COLO829 (cell line): ENCODE measurements around the gene OR5AR1.
"Not testable (repeated sequence)": the region's sequence is repeated elsewhere in the genome, so short reads cannot be mapped to it uniquely, and the experiment has no call there.

Experiments used
- DNase-seq: peaks from one replicate; pipeline ENCODE4 v3.0.0; 2012; ENCODE audit warnings: low spot score

OR5AR1 gene

GRCh38 chr11:56663386-56663785 is at the start of gene OR5AR1:
Gene OR5AR1, plus strand, starts transcription at chr11:56663686. Its CDS starts 0 bp downstream, at chr11:56663686.
- DNase-seq: no peak

- peak; percentile 80 for DNase-seq
These were observed 38.8 kb upstream of the OR5AR1 start for GRCh38 chr11:56624661-56625110.

DNA sequence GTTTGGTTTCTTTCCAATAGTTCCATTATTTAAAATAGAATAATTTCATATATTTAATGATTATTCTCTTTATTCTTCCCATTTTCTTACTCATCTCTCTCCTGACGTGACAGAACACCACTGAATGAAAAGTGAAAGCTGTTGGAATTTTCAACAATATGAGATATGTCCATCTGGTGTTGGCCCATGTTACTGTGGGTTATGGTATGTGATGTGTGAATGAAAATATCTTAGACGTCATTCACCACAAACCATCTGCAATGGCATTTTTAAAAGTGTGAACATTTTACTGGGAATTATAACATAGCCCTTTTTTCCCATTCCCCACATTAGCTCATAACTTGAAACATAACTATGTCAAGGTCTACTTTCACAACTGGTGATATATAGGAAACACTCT is 37.5 kb upstream of the OR5AR1 start:
- DNase-seq: no peak

- no peak for DNase-seq
These were observed 31.2 kb upstream of the OR5AR1 start for GRCh38 chr11:56632329-56632728.

GRCh38 chr11:56636861-56637260 is 26.6 kb upstream of the OR5AR1 start:
- DNase-seq: no peak

GRCh38 chr11:56637500-56637899 is 26.0 kb upstream of the OR5AR1 start:
- no peak for DNase-seq

DNA sequence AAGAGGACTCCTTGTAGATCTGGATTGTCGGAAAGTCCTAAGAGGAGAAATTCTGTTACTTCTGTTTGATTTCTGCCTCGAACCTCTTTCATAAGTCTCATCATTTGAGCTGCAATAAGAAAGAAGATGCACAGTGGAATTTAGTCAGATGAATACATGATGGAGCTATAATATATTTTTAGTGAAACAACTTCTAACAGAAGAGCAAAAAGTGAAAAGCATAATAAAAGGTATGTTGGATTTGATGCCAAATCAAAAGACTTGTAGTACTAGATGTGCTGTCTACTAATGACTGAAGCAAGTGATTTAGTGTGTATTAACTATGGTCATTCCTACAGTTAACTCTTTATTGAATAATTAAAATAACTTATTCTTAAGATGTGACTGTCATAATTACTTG is 21.1 kb upstream of the OR5AR1 start, which contains the start of gene OR5AP2:
Gene OR5AP2, minus strand, starts transcription at position 101 of the 400 bp plus-strand sequence. Its CDS starts 0 bp downstream, at position 101.
- no peak for DNase-seq

DNA sequence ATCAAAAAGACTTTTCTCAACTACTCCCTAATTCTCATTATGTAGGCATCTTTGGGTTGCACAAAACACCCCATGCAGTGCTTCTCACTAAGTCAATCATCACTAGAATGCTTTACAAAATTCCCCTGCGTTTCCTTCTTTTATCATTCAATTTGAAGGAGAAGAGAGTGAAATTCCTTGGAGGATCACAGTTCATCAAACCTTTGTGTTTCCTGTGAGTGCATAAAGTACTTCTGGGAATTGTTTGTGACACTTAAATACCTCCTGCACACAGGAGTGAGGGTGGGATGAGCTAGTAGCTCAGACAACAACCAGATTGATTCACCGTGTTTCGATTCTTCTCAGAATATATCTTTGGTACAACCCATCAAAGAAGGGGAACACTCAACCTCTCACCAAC is 3.7 kb upstream of the OR5AR1 start:
- no peak for DNase-seq

DNA sequence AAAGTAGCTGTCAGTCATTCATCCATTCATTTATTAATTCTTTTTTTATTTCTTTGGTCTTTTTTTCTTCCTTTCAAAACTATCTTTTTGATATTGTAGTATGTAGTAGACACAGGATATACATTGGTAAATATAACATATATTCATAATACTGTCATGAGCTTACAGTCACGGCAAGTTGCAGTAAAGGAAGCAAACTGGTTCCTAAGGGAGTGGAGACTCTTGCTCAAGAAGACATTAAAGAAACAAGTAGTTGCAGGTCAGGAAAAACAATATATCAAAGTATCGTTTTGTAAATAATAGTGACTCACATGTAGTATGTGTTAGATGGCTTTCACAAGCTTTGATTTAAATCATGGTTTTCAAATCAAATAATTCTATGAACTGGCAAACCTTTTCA is 7.5 kb downstream of the OR5AR1 start:
- no peak for DNase-seq

GRCh38 chr11:56688554-56689100 is 25.1 kb downstream of the OR5AR1 start:
- DNase-seq: no peak

DNA sequence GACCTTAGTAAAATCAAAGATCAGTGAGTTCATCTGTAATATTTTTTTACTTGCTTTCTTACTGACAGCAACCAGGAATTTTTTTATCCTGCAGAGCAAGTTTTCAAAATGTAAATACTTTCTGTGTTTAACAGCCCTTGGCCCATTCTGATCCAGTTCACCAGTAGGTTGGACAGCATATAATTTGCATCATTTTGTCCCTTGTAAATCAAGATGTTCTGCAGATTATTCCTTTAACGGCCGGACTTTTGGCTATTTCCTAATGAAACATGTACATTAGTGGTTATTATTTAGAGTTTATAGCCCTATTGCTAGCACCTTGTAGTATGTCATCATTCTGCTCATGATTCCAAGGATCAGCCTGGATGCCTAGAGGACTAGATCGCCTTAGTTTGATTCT is 27.7 kb downstream of the OR5AR1 start:
- DNase-seq: not testable (repeated sequence)

- no peak for DNase-seq
These were observed 29.9 kb downstream of the OR5AR1 start for GRCh38 chr11:56693428-56693827.

- no peak for DNase-seq
These were observed 35.3 kb downstream of the OR5AR1 start, which contains the start of gene OR9G1 for GRCh38 chr11:56698795-56699194. Gene OR9G1, plus strand, starts transcription at chr11:56699095. Its CDS starts 1,293 bp downstream, at chr11:56700388.

GRCh38 chr11:56700242-56700913 is 36.9 kb downstream of the OR5AR1 start:
- DNase-seq: no peak

DNA sequence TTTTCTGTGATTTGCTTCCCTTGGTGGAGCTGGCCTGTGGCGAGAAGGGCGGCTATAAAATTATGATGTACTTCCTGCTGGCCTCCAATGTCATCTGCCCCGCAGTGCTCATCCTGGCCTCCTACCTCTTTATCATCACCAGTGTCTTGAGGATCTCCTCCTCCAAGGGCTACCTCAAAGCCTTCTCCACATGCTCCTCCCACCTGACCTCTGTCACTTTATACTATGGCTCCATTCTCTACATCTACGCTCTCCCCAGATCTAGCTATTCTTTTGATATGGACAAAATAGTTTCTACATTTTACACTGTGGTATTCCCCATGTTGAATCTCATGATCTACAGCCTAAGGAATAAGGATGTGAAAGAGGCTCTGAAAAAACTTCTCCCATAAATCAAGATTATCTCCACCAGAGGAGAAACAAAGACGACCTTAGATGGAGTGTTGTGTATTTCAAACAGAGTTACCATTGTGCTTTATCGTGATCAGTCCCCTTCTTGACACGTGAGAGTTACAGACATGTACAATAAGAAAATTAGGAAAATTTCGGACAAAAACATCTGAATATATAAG is 37.5 kb downstream of the OR5AR1 start:
- peak; percentile 55 for DNase-seq

GRCh38 chr11:56705784-56706396 is 42.4 kb downstream of the OR5AR1 start:
- no peak for DNase-seq

- DNase-seq: no peak
These were observed 43.0 kb downstream of the OR5AR1 start for GRCh38 chr11:56706486-56706885.

DNA sequence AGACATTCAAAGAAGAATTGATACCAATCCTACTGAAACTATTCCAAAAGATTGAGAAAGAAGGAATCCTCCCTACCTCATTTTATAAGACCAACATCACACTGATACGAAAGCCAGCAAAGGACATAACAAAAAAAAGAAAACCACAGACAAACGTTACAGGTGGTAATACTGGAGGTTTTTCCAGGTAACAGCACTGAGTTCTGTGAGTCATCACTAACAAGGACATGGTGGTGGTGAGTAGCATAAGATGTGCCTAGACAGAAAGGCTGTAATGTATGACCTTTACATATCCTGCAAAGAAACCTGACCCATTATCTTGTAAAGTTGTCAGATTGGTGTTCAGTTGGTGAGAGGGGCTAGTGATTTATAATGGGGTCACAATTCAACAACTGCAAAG is 50.7 kb downstream of the OR5AR1 start:
- no peak for DNase-seq
